ENCODE measurements around the gene PRKCD. TPM values are rescaled to one million over a fixed set of nuclear protein-coding genes. Genes with fewer than 3 reads are reported as not detected.
A peak's percentile ranks its signal among the peaks of the same experiment; 100 is the strongest.

Gene PRKCD
- 10 to 100 TPM; 22.0 to 26.5 TPM for total RNA-seq

DNA sequence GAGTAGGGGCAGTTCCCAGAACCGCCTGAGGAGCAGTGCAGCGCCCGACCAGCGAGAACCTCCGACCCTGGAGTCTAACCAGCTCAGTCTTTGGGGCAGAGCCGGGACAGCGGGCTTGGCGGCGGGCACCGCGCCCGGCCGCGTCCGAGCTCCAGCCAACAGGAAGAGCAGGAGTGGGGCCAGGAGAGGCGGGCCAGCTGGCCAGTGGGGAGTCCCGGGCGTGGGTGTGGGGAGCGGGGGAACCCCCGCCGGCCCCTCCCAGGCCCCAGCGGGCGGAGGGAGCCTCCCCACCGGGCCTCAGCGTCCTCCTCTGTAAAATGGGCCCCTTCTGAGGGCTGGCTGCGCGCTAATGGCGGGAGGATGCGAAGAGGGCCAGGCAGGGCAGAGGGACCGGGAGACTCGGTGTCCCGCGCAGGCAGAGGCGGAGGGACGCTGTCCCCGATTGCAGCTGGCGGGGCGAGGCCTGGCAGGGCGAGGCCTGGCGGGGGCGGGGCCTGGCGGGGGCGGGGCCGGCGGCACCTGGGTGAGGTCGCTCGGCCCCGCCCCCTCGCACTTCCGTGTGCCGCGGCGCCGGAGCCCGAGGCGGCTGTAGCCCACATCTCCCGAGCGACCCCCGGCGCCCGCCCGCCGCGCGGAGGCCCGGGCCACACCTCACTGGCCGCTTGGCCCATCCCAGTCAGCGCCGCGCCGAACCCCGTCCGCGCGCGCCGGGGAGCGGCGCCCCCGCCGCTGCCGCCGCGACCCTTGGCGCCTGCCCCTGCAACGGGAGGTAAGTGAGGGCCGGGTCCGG lies at the start of gene PRKCD:
Gene PRKCD, plus strand, starts transcription at position 550 of the 790 bp plus-strand sequence. CDS start 17,214 bp downstream, outside the sequence.
- Mint-ChIP-seq H3K27ac (peak within 1 kb of the TSS; percentile 83), H3K4me3 (peak within 1 kb of the TSS; percentile 75), H3K27me3 (peaks cover 10% of the 10 kb centered on the region), H3K9me3 (ENCODE audit: low read depth) (no peaks in the 10 kb centered on the region), H3K36me3 (ENCODE audit: low read depth) (peaks cover 2% of the 10 kb centered on the region), H3K4me1 (peaks cover 19% of the 10 kb centered on the region)
- intact Hi-C loops (cut with DNase I, micrococcal nuclease) = loop anchor here (1.0 to 5.0 kb wide), 7 partner anchors 30 to 264 kb away; partner anchors contain the start of genes RFT1 (in 2 of the 2), STIMATE (in 1 of the 2) and TKT (in 1 of the 2)
- ChIA-PET CTCF (interaction anchor here (0.5 to 1.7 kb wide), 10 partner anchors 11 to 339 kb away, joined by 3 to 17 read pairs (median 4); no protein-coding TSS in a partner anchor), POLR2A (interaction anchor here (1.4 kb wide), 1 partner anchor 32 kb away, joined by 3 read pairs; no protein-coding TSS in a partner anchor)
- ATAC-seq (peak; percentile 75), DNase-seq (peak; percentile 91)

DNA sequence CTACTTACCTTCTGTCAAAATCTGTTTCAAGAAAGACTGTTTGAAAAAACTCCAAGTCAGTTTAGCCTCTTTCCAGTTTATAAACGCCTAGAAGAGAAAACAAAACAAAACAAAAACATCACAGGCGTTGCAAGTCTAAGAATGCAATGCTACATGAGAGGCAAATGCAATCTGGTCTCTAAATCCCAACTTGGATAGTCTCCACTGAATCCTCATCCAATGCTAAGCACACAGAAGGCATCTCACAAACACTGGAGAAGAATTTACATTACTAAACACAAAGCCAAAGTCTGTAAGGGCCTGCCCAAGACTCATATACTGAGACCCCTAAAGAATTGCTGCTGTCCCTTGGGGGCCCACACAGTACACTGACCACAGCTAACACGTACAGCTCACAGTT lies 49.2 kb upstream of the PRKCD start:
- no peak overlapping the region for H3K4me3 Mint-ChIP-seq
- peaks cover 30% of the 10 kb centered on the region for H3K4me1 Mint-ChIP-seq
- no peak for ATAC-seq
- CTCF ChIA-PET = interaction anchor here (0.9 to 5.0 kb wide), 6 partner anchors 9 to 186 kb away, joined by 3 to 53 read pairs (median 4); no protein-coding TSS in a partner anchor
- peaks cover 38% of the 10 kb centered on the region for H3K36me3 Mint-ChIP-seq (ENCODE audit: low read depth)
- H3K27me3 Mint-ChIP-seq = no peaks in the 10 kb centered on the region
- POLR2A ChIA-PET = interaction anchor here (0.6 kb wide), 1 partner anchor 19 kb away, joined by 3 read pairs; no protein-coding TSS in a partner anchor
- H3K27ac Mint-ChIP-seq = peak overlapping the region; percentile 15
- H3K9me3 Mint-ChIP-seq (ENCODE audit: low read depth) = peaks cover 2% of the 10 kb centered on the region
- no peak for DNase-seq
- intact Hi-C loops (cut with DNase I, micrococcal nuclease) = loop anchor here (5.0 to 10.0 kb wide), 3 partner anchors 50 to 603 kb away; partner anchors contain the start of genes DCP1A (in 1 of the 2) and PRKCD (in 1 of the 2)

DNA sequence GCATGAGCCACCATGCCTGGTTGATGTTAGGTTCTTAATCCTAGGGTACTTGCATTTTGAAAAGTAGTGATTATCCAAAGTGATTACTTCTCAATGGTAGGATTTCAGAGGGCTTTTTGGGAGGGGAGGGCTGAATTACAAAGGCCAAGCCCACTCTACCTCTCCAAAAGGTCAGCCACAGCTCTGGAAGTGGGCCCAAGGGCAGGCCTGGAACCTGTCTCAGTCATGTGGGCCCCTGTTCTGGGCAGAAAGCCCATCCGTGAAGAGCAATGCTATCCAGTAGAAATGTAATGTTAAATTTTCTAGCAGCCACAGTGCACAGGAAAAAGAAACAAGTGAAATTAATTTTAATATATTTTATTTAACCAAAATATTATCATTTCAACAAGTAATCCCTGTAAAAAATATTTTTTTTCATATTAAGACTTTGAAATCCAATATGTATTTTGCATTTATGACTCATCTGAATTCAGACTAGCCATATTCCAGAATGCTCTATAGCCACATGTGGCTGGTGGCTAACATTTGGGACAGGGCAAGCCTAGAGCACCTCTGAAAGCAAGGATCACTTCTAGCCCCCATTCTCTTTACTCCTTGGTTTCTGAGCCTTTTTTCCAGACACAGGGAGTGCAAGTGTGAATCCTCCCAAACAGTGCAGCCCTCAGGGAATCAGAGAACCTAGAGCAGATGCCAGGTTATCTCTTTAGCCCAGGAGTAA lies 47.6 kb upstream of the PRKCD start:
- DNase-seq = no peak
- intact Hi-C loops (cut with DNase I, micrococcal nuclease) = loop anchor here (1.0 to 10.0 kb wide), 6 partner anchors 17 to 601 kb away; partner anchors contain the start of genes PRKCD (in 2 of the 2), DCP1A (in 1 of the 2) and RFT1 (in 1 of the 2)
- ChIA-PET POLR2A (no interaction called here), CTCF (interaction anchor here (0.6 to 5.4 kb wide), 17 partner anchors 9 to 335 kb away, joined by 3 to 69 read pairs (median 4); partner anchors contain the start of gene RFT1)
- no peak overlapping the region for H3K27ac Mint-ChIP-seq
- H3K4me3 Mint-ChIP-seq = no peak overlapping the region
- H3K36me3 Mint-ChIP-seq (ENCODE audit: low read depth) = peaks cover 35% of the 10 kb centered on the region
- H3K9me3 Mint-ChIP-seq (ENCODE audit: low read depth) = peaks cover 2% of the 10 kb centered on the region
- H3K27me3 Mint-ChIP-seq = no peaks in the 10 kb centered on the region
- ATAC-seq = no peak
- H3K4me1 Mint-ChIP-seq = peaks cover 20% of the 10 kb centered on the region

DNA sequence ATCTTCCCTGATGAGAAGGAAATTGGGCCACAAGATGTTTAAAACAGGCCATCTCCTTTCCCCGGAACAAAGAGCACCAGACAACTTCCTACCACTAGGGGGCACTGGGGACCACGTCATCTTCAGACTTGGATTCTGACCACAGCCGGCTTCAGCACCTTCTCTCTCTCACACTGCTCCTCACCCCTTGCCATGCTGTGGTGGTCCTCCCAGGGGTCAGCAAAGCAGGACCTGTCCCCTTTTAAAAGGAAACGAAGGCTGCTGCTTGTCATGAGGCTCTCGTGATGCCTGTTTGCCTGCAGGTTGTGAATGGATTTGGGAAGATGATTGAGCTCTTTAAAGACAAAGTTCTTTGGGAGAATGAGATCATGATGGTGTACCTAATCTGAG lies 47.0 kb upstream of the PRKCD start:
- H3K4me1 Mint-ChIP-seq = peaks cover 15% of the 10 kb centered on the region
- POLR2A ChIA-PET = interaction anchor here (0.6 kb wide), 1 partner anchor 97 kb away, joined by 3 read pairs; no protein-coding TSS in a partner anchor
- peaks cover 31% of the 10 kb centered on the region for H3K36me3 Mint-ChIP-seq (ENCODE audit: low read depth)
- H3K27me3 Mint-ChIP-seq = no peaks in the 10 kb centered on the region
- peaks cover 2% of the 10 kb centered on the region for H3K9me3 Mint-ChIP-seq (ENCODE audit: low read depth)
- CTCF ChIA-PET = interaction anchor here (0.6 to 5.4 kb wide), 19 partner anchors 9 to 335 kb away, joined by 3 to 69 read pairs (median 4); partner anchors contain the start of gene RFT1
- no peak overlapping the region for H3K27ac Mint-ChIP-seq
- intact Hi-C loops (cut with DNase I, micrococcal nuclease) = loop anchor here (1.0 to 10.0 kb wide), 6 partner anchors 16 to 601 kb away; partner anchors contain the start of genes PRKCD (in 2 of the 2), DCP1A (in 1 of the 2) and RFT1 (in 1 of the 2)
- no peak overlapping the region for H3K4me3 Mint-ChIP-seq
- DNase-seq (peak; percentile 91), ATAC-seq (peak; percentile 49)

DNA sequence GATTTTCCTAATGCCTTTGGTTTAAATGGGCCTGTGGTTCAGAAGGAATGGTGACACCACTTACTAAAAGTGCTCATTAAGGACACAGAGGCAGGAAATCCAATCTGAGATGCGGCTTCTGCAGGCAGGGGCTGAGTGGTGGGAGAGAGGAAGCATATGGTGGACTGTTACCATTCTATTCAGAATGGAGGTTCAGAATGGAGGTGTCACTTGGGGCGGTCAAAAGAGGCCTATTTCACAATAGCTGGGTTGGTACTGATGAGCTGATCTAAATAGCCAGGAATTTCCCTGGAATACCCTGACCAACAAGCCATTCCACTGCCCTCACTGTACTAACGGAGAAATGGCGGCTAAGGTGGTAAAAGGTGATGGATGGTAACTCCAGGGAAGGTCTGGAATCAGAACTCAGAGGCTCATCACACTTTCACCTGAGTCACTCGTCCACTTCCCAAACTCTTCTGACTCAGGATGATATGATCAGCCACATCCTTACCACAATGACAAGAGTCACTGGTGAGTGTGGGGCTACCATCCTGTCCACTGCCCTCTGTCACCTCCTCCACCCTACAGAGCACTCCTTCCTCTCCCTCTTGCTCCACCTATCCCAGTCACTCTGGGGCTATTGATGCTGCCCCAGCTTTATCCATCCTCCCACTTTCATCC lies 46.5 kb upstream of the PRKCD start:
- peak; percentile 49 for DNase-seq

DNA sequence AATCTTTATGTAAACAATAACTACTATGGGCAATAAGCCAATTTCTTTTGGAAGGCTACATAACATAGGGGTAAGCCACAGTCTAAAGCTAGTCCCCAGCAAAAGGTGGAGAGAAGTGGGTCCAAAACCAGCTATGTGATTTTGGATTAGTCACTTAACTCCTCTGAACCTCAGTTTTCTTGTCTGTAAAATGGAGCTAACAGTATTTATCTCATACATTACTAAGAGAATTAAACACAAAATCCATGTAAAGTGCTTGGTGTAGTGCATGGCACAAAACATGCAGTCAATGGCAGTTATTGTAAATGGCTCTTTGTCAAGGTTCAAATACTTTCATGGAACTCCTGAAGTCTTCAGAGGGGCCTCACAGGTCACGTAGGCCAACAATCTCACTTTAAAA lies 44.1 kb upstream of the PRKCD start:
- POLR2A ChIA-PET = no interaction called here
- CTCF ChIA-PET = interaction anchor here (1.1 to 5.4 kb wide), 3 partner anchors 12 to 105 kb away, joined by 3 to 69 read pairs (median 38); partner anchors contain the start of gene RFT1
- no peak for DNase-seq
- intact Hi-C loops (cut with DNase I, micrococcal nuclease) = loop anchor here in 1 of 2 experiments (10.0 kb wide), 1 partner anchor 598 kb away; no protein-coding TSS in a partner anchor
- no peak for ATAC-seq
- H3K27ac Mint-ChIP-seq = no peak overlapping the region
- no peaks in the 10 kb centered on the region for H3K27me3 Mint-ChIP-seq
- H3K9me3 Mint-ChIP-seq (ENCODE audit: low read depth) = no peaks in the 10 kb centered on the region
- H3K4me3 Mint-ChIP-seq = no peak overlapping the region
- peaks cover 28% of the 10 kb centered on the region for H3K36me3 Mint-ChIP-seq (ENCODE audit: low read depth)
- H3K4me1 Mint-ChIP-seq = no peaks in the 10 kb centered on the region

More for the DNA sequence above, 46.5 kb upstream of the PRKCD start:
- peak; percentile 71 for ATAC-seq
- Mint-ChIP-seq H3K36me3 (ENCODE audit: low read depth) (peaks cover 26% of the 10 kb centered on the region), H3K27ac (no peak overlapping the region), H3K9me3 (ENCODE audit: low read depth) (no peaks in the 10 kb centered on the region), H3K4me1 (peaks cover 9% of the 10 kb centered on the region), H3K4me3 (no peak overlapping the region), H3K27me3 (no peaks in the 10 kb centered on the region)
- intact Hi-C loops (cut with DNase I, micrococcal nuclease) = loop anchor here (1.0 to 10.0 kb wide), 6 partner anchors 16 to 600 kb away; partner anchors contain the start of genes PRKCD (in 2 of the 2), DCP1A (in 1 of the 2) and RFT1 (in 1 of the 2)
- ChIA-PET POLR2A (interaction anchor here (0.6 to 1.0 kb wide), 2 partner anchors 17 to 97 kb away, joined by 3 read pairs; no protein-coding TSS in a partner anchor), CTCF (interaction anchor here (0.6 to 5.4 kb wide), 21 partner anchors 10 to 1573 kb away, joined by 3 to 69 read pairs (median 4); partner anchors contain the start of gene RFT1)

DNA sequence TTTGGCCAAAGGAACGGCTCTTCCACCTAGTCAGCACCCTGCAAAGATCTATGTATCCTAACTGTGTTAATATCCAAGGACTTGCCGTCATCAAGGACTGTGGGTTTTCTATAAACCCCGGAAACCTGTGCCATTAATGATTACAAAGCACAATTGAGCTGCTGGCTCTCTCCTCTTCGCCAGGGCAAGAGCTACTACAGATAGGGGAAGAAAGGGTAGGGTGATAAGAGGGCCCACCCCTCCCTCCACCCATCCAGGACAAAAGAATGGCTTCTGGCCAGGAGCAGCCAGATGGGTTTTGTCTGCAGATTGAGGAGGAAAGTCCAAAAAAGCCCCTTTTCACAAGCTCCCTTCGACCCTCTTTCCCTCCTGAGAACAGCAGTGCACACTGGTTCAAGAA lies 40.7 kb upstream of the PRKCD start:
- Mint-ChIP-seq H3K27me3 (no peaks in the 10 kb centered on the region), H3K4me1 (no peaks in the 10 kb centered on the region), H3K9me3 (ENCODE audit: low read depth) (no peaks in the 10 kb centered on the region), H3K36me3 (ENCODE audit: low read depth) (peaks cover 51% of the 10 kb centered on the region), H3K4me3 (no peak overlapping the region), H3K27ac (no peak overlapping the region)
- ChIA-PET POLR2A (no interaction called here), CTCF (interaction anchor here (1.2 to 4.6 kb wide), 5 partner anchors 9 to 76 kb away, joined by 5 to 22 read pairs (median 7); no protein-coding TSS in a partner anchor)
- intact Hi-C loops (cut with DNase I, micrococcal nuclease) = no loop called here
- ATAC-seq (no peak), DNase-seq (no peak)

DNA sequence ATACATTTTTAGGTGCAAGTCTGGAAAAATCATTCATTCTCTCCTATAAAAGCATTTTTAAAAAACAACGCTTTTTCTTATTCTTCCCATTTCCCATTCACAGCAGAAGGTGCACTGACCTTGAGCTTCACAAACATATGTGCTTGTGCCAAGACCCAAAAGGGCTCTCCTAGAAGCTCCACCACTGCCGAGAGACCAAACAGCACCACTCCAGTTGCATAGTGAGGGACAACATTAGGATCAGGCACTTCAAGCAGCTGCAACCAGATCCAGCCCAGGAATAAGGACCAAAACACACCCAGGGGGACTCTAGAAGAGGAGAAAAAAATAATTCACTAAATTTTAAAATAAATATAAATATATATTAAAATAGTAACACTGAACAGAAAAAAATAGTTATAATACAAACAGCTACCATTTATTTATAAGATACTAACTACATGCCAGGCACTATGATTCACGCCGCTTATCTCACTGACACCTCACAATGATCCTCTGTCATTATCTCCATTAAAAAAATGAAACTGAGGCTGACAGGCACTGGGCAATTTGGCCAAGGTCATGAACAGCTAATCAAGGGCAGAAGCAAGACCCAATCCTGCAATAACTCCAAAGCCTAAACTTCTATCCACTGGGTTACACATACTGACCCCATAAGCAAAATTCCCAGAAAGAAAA lies 38.6 kb upstream of the PRKCD start:
- ChIA-PET POLR2A (no interaction called here), CTCF (interaction anchor here (1.0 to 4.6 kb wide), 3 partner anchors 12 to 47 kb away, joined by 3 to 22 read pairs (median 8); no protein-coding TSS in a partner anchor)
- ATAC-seq (no peak), DNase-seq (no peak)
- Mint-ChIP-seq H3K4me3 (no peak overlapping the region), H3K27ac (no peak overlapping the region), H3K27me3 (no peaks in the 10 kb centered on the region), H3K9me3 (ENCODE audit: low read depth) (no peaks in the 10 kb centered on the region), H3K36me3 (ENCODE audit: low read depth) (peaks cover 60% of the 10 kb centered on the region), H3K4me1 (no peaks in the 10 kb centered on the region)
- intact Hi-C loops (cut with DNase I, micrococcal nuclease) = no loop called here

DNA sequence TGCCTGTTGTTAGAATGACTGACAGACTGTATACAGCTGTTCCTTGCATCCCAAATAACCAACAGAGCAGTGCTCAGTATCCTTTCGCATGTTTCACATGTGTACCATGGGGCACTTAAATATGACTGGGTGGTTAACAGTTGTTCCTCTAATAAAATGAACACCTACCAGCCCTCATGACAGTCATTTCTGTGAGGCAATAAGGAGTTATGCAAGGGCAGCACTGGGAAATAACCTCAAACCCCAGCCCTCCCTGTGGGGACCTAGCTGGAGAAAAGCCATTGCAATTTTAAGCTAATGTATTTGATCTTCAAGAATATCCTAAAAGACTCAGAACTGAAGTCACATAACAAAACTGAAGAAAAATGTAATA lies 38.1 kb upstream of the PRKCD start:
- intact Hi-C loops (cut with DNase I, micrococcal nuclease) = no loop called here
- ChIA-PET POLR2A (no interaction called here), CTCF (interaction anchor here (1.0 to 4.6 kb wide), 3 partner anchors 12 to 47 kb away, joined by 3 to 22 read pairs (median 8); no protein-coding TSS in a partner anchor)
- Mint-ChIP-seq H3K4me1 (no peaks in the 10 kb centered on the region), H3K9me3 (ENCODE audit: low read depth) (no peaks in the 10 kb centered on the region), H3K36me3 (ENCODE audit: low read depth) (peaks cover 60% of the 10 kb centered on the region), H3K27ac (no peak overlapping the region), H3K4me3 (no peak overlapping the region), H3K27me3 (no peaks in the 10 kb centered on the region)
- DNase-seq (no peak), ATAC-seq (no peak)

DNA sequence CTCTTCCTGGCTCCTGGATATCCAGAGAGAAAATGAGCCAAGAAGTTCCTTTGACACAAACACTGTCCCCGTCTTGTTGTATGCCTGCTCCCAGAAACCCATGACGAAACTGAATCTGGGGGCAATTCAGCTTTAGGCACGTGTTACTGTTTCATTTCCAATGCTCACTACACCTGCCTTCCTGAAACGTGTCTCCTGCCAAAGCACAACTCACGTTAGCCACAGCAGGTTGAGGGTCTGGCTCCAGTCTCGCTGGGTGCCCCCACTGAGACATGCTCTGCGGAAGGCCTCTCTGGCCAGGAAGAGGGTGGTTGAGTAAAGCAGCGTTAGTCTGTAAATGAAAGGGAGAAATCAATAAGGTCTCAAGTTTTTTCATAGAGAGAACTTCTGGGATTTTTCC lies 37.5 kb upstream of the PRKCD start:
- ChIA-PET POLR2A (no interaction called here), CTCF (interaction anchor here (0.7 to 4.6 kb wide), 4 partner anchors 11 to 46 kb away, joined by 3 to 22 read pairs (median 6); no protein-coding TSS in a partner anchor)
- Mint-ChIP-seq H3K4me1 (peaks cover 4% of the 10 kb centered on the region), H3K36me3 (ENCODE audit: low read depth) (peaks cover 55% of the 10 kb centered on the region), H3K27ac (no peak overlapping the region), H3K9me3 (ENCODE audit: low read depth) (no peaks in the 10 kb centered on the region), H3K27me3 (no peaks in the 10 kb centered on the region), H3K4me3 (no peak overlapping the region)
- ATAC-seq = no peak
- intact Hi-C loops (cut with DNase I, micrococcal nuclease) = no loop called here
- no peak for DNase-seq

Measured in activated CD4-positive, alpha-beta T cell treated with anti-CD3 and anti-CD28 coated beads for 36 hours (primary cell).